HG03064 (cell line): ENCODE data around the gene SSR4.
"Not testable (repeated sequence)": the region's sequence is repeated elsewhere in the genome, so short reads cannot be mapped to it uniquely, and the experiment has no call there.

Experiments
- ATAC-seq: cut with Tn5 transposase; IDR thresholded peaks from one replicate; pipeline ENCODE4 v1.9.1; 2021; ENCODE audit warnings: low read depth; ENCODE audit not compliant: unreplicated experiment

SSR4 gene

DNA sequence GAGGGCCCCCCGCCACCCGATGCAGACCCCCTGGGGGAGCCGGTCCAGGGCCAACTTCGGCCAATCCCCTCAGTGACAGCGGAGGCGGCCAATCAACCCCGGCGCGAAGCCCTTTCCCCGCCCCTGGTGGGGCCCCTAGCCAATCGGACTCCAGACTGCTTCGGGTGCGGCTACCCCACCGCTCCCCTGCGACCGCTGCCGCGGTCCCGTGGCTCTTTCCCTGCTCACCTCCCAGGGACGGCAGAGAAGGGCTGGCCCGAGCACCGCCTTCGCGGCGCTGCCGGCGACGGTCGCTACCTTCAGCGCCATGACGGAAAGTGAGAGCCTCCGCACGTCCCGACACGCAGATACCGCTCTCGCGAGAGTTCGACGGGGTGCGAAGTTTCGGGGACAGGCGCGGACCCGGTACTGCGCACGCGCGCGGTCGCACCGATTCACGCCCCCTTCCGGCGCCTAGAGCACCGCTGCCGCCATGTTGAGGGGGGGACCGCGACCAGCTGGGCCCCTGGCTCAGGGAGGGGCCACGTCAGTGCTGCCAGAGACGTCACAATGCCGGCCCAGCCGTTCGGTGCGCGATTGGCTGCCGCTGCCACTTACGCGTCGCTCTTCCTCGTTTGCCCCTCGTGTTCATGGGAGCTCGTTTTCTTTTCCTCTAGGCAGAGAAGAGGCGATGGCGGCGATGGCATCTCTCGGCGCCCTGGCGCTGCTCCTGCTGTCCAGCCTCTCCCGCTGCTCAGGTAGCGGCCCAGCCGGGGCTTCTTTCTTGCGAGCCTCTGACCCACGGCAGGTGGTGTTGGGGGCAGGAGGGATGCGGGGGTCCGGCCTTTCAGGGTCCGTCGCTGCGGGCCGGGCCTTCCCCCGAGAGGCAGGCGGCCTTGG, at the start of gene SSR4, which contains the start of gene IDH3G:
SSR4 (plus strand) TSS at position 651 of the 879 bp plus-strand sequence; CDS start at position 671, 20 bp downstream.
IDH3G (minus strand) TSS at position 358 of the 879 bp plus-strand sequence; CDS start at position 309, 49 bp downstream.
- peak; percentile 86 for ATAC-seq

DNA sequence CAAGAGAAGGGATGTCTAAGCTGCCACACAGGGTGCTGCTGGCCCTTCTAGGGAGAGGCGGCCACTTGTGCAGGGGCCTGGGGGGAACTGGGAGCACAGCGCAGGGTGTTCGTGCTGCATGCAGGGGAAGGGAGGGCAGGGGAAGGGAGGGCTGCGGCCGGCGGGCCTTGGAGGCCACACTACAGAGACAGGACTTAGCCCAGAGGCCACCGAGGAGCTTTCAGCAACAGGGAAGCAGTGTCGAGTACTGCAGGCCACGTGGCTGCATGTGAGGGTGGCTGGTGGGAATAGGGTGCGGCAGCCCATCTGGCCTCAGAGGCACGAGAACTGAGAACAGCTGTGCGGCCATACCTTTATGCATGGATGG, 49.4 kb upstream of the SSR4 start:
- not testable (repeated sequence) for ATAC-seq

DNA sequence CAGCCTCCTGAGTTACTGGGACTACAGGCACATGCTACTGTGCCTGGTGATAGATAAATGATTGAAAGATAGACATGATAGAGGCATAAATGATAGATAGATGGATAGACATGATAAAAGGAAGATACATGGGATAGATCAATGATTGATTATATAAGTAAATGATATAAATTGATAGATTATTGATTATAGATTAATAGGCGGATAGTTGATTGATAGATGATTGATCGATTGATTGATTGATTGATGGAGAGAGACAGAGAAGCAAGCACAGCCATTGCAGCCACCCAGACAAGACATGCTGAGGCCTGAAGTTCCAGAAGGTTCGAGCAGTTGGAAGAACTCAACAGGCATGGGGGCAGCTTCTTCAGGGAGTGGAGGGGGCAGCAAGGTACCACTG, 48.1 kb upstream of the SSR4 start:
- ATAC-seq: no peak

DNA sequence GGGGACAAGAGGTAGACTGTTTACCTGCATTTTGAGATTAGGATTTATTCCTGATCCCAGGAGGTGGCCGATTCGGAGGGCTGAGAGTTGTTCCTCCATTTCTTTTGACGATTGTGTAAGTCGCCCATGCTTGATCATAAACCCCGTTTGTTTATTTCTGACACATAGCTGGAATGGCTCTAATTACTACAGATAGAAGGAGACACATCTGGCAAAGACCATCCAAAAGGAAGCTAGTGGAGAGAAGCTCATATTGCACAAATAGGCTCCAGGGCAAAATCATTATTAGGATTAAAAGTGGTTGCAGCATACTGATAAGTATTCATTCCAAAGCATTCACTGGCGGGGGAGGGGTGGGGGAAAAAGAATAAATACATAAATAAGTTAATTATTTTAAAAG, 47.5 kb upstream of the SSR4 start:
- ATAC-seq: not testable (repeated sequence)

DNA sequence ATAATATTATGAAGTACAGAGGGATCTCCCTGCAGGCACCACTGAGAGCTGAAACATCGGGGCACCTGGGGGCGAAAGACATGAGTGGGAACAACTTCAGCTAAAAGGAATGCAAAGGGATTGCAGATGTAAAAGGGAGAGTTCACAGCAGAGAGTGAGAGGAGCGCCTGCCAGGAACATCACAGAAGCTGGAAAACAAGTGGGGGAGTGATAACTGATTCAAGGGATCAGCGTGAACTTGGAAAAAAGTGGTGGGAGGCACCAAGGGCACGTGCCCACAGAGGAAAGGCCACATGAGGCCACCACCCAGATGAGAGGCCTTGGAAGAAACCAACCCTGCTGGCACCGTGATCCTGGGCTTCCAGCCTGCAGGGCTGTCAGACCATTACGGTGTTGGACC, 45.5 kb upstream of the SSR4 start:
- ATAC-seq: not testable (repeated sequence)

DNA sequence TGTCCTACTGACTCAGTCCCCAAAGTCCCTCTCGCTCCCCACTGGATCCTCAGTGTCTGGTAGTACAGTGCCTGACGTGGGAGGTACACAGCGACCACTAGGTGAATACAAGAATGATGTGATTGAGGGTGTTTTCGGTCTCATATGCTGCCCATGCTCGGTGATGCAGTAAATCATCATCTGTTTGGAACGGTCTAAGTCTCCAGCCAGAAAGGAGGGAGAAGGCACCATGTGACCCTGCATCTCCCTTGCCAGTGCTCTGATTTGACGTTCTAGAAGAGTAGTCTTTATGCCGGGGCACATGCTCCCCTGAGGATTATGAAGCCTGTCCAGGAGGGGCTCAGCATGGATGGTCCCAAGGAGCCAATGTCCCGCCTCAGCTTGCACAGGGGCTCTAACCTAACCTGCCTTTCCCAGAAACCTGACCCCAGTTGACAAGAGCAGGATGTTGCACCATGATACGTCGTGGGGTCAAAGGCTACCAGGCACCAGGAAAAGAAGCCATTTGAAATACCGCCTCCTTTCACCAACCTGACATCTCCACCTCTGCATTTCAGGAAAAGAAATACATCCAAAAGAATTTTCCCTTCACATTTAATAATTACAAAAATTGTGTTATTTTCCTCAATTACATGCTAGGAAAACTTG, 44.2 kb upstream of the SSR4 start:
- no peak for ATAC-seq

DNA sequence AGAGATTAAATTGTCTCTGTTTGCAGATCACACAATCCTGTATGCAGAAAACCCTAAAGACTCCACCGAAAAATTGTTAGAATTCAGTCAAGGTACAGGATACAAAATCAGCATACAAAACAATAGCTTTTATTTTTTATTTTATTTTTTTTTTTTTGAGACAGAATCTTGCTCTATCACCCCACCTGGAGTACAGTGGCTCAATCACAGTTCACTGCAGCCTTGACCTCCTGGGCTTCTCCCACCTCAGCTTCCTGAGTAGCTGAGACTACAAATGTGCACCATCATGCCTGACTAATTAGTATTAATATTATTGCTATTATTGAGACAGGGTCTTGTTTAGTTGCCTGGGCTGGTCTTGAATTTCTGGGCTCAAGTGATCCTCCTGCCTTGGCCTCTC, 39.3 kb upstream of the SSR4 start:
- ATAC-seq: no peak

DNA sequence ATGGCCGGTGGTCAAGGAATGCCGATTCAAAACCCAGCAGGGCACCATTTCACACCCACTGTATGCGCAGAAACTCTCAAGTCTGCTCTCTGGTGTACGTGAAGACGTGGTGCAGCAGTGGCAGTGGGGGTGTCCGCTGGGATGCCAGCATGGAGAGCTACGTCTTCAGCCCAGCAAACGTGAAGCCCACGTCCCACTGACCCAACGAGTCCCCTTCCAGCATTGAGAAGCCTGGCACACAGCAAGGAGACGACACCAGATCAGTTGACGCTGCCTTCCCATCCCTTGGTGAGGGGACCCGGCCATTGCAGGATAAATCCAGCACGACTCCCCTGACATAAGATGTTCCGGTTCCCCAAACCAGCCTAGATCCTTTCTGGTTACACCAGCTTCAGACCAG, 32.6 kb upstream of the SSR4 start:
- no peak for ATAC-seq

DNA sequence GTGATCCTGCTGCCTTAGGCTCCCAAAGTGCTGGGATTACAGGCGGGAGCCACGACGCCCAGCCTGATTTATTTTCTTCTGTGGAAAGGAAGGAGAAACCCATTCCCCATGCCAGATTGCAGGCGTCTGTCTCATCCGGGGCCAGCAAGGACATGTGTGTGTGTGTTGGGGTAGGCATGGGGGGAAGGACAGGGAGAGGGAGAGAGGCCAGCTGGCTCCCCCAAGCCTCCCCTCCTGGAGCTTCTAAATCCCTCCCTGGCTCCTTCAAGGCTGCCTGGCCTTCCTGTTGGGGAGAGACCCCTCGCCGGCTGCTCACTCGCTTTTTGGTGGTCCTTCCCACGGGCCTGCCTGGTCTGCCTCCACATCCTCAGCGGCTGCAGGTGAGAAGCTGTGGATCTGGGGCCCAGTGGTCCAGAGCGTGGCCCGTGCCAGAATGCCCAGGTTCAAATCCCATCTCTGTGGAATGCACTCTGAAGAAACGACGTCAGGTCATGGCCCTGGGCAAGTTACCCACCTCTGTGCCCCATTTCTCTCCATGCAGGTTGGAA, 31.8 kb upstream of the SSR4 start:
- ATAC-seq: no peak

DNA sequence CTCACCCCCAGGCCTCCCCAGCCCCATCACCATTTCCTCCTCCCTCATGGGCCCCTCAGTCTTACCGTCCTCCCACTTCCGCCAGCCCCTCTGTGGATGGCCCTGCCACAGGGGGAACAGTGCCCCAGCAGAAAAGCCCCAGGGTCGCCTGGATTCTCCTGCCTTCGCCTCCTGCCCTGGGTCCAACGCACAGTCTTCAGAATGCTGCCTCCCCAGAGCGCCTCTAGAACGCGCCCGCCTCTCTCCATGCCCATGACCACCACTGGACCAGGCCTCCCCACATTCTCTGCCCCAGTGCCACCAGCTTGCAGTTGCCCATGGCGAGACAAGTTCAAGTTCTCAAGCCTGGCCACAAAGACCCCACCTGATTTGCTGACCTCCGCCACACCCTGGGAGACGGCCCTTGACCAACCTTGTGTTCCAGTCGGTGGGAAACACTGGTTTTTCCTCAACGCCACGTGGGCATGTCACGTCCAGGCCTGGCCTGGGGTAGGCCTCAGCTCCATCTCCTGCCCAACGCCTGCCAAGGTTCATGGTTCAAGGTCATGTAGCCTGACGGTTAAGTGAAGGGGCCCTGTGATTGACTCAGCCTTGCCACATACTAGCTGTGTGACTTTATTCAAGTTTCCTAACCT, 31.1 kb upstream of the SSR4 start:
- no peak for ATAC-seq

DNA sequence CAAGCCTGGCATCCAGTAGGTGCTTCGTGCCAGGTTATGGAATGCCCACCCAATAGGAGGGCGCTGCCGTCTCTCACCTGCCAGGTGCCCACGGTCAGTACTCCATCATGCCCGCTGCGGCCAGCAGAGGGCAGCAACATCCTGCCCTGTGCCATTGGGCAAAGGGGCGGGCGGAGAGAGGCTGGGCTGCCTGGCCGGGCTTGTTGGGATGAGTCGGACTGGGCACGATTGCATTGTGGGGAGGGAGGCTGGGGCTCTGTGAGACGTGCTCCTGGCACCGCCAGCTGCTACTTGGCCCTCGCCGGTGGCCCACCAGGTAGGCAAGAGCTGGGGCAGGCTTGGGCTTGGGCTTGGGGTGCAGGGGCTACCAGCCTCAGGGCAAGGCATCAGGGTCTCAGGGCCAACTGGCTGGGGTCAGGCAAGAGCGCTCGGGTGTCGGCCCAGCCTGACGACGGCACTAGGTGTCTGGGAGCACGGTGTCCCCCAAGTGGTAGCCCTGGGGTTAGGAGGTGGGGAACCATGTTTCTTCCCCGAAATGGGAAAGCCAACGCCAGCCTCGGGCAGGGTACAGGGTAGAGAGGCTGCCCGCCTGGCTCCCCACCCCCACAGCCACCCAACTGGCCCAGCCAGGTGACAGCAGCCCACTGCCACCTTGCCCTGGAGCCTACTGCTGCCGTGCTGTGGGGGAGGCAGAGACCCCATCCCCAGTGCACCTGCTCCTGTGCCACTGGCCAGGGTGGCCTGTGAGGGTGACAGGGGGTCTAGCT, 30.3 kb upstream of the SSR4 start, which contains the start of gene PLXNB3:
PLXNB3 (plus strand) TSS at position 261 of the 767 bp plus-strand sequence. CDS start 1,287 bp downstream, outside the sequence.
- ATAC-seq: no peak

DNA sequence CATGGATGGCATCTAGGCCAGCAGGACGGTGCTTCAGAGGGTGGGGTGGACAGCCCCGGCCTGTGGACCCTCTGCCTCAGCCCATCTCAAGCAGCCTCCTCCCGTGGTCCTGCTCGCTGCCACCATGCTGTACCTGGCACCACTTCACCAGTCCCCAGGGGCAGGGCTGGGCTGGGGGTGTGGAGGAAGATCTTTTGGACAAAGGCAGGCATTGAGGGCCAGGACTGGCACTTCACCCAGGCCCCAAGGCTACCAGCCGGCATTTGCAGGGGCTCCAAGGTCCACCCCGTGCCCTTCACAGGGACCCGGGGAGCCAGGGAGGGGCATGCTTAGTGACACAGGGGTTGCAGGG, 29.7 kb upstream of the SSR4 start:
- no peak for ATAC-seq

DNA sequence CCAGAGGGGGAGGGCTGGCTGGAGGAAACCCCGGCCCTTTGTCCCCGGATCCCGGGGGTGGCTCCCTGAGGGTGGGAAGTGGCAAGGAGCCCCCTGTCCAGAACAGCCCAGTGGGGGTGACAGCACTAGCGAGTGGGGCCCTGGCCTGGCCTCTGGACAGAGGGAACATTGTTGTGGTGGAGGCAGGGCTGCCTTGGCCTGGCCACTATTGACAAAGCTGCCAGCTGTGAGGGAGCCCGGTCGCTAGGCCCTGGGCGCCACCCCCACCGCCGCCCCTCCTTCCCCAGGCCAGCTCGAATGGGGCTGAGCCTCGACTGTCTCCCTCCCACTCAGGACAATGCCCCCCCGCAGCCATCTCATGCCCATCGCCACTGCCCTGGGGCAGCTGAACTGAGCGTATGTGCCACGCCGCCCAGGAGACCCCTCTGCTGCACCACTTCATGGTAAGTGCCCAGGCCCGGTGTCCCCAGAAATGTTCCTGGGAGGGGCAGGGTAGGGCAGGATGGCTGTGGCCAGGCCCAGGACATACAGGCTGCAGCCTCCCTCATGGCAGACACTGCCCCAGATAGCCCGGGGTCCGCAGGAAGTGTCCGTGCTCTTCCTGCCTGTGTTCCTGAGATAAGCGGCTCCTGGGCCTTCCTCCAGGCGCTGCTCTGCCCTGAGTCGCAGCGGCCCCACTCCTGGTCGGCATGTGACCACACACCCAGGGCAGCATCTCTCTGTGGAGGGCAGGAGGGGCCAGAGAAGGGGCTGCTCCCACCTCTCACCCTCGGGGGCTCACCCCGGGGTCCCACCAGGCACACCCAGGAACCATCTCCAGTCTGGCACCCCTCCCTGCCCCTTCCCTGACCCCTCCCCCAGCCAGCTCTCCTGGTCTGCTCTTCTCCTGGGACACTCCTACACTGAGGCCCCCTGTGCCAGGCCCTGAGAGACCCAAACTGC, 29.1 kb upstream of the SSR4 start:
- ATAC-seq: no peak

DNA sequence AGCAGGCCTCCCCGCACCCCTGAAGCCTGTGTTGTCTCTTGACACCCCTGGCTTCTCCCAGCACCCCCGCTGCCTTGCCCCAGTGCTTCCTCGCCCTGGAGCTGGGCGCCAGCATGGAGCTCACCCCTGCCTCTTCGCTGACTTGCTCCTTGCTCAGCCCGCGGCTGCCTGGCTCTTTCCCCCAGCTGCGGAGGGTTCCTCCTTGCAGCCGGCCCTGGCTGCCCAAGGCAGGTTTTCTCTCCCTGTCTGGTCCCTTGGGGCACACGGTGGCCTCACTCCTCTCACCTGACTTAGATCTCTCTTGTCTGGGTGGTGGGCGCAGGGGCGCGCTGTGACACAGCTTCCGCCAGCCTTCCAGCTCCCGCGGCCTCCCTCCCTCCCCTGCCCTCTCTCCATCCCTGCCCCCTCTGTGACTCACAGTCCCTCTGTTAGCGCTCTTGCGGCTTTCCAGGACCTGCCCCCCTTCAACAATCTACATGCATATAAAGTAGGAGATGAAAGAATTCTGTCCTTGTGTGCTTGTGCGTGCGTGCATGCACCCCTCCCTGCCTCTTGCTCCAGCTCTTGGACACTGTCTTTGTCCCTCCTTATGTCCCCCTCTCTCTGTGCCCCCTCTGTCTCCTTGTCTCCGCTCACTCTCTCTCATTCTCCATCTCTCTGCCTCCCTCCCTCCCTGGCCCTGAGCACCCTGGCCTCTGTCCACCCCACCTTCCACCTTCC, 28.2 kb upstream of the SSR4 start:
- ATAC-seq: no peak

DNA sequence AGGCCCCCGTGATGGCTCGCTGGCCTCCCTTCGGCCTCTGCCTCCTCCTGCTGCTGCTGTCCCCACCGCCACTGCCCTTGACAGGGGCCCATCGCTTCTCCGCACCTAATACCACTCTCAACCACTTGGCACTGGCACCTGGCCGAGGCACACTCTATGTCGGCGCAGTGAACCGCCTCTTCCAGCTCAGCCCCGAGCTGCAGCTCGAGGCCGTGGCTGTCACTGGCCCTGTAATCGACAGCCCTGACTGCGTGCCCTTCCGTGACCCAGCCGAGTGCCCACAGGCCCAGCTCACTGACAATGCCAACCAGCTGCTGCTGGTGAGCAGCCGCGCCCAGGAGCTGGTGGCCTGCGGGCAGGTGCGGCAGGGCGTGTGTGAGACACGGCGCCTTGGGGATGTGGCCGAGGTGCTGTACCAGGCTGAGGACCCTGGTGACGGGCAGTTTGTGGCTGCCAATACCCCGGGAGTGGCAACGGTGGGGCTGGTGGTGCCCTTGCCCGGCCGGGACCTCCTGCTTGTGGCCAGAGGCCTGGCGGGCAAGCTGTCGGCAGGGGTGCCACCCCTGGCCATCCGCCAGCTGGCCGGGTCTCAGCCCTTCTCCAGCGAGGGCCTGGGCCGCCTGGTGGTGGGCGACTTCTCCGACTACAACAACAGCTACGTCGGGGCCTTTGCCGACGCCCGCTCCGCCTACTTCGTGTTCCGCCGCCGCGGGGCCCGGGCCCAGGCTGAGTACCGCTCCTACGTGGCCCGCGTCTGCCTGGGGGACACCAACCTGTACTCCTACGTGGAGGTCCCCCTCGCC, 27.4 kb upstream of the SSR4 start:
- no peak for ATAC-seq

DNA sequence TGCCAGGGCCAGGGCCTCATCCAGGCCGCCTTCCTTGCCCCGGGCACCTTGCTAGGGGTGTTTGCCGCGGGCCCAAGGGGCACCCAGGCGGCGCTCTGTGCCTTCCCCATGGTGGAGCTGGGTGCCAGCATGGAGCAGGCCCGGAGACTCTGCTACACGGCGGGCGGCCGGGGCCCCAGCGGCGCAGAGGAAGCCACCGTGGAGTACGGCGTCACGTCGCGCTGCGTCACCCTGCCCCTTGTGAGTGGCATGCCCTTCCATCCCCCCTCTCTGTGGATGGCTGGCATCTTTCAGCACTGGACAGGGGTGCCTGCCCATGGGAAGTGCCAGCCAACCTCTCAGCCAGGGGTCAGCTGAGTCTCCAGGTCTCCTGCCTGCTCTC, 26.8 kb upstream of the SSR4 start:
- ATAC-seq: no peak

DNA sequence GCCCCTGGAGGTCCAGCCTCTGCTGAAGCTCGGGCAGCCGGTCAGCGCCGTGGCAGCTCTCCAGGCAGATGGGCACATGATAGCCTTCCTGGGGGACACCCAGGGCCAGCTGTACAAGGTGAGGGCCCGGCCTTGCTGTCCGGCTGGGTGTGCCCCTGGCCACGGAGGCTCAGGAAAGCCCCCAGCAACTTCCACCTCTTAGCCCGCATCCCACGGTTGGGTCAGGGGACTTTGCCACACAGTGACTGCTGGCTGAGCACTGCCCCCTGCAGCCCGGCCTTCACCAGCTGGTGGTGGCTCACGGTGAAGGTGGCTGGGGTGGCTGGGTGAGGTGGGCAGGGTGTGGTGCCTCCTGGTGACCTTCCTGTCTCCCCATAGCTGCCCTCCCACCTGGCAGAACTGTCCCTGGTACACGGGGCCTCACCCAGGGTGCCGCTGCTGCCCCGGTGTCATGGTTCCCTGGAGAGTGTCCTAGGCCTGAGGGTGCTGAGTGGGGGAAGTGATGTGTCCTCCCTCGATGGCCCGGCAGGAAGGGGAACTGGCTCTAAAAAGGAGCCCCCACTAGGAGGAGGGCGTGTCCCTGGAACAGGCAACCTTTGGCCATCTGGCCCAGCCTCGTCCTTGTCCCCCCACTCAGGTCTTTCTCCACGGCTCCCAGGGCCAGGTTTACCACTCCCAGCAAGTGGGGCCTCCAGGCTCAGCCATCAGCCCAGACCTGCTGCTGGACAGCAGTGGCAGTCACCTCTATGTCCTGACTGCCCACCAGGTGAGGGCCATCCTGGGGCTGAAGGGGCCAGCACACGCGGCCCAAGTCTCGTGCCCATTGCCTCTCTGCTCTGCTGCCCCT, 25.9 kb upstream of the SSR4 start:
- no peak for ATAC-seq
